HG02885 (cell line): ENCODE measurements around the gene PROM2.

Experiments used
- ATAC-seq: cut with Tn5 transposase; IDR thresholded peaks from one replicate; pipeline ENCODE4 v1.9.1; 2021; ENCODE audit warnings: mild to moderate bottlenecking; ENCODE audit not compliant: unreplicated experiment, poor library complexity

The PROM2 gene

DNA sequence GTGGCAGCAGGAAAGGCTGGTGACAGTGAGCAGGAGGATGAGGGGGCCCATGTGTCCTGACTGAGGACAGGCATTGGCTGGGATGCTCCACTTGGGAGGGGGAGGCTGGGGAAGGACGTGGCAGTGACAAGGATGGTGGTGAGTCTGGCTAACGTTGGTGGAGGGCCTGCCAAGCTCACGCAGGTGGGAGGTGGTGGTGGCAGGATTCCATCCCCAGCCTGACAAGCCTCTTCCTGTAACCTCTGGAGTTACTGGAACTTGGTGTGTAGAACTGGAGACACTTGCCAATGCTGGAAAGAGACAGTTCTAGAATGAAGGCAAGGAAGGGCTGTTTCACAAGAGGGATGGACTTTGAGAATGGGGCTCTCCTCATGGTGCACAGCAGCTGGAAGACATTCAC is 8.2 kb downstream of the PROM2 start:
- ATAC-seq, result no peak

DNA sequence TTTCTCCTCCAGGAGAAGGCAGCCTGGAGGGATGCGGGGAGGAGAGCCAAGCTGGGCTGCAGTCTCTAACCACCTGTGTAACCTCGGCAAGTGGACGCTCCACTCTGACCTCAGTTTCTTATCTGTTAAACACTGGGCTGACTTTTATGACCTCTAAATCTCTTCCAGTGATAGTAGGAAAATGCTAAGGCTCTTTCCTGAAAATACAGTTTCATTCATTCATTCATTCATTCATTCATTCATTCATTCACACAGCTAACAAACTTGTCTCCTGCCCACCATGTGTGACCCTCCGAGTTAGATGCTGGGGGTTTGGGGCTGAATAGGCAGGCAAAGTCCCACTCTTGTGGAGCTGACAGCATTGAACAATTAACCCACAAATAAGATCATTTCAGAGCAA is 9.3 kb downstream of the PROM2 start:
- no peak for ATAC-seq

DNA sequence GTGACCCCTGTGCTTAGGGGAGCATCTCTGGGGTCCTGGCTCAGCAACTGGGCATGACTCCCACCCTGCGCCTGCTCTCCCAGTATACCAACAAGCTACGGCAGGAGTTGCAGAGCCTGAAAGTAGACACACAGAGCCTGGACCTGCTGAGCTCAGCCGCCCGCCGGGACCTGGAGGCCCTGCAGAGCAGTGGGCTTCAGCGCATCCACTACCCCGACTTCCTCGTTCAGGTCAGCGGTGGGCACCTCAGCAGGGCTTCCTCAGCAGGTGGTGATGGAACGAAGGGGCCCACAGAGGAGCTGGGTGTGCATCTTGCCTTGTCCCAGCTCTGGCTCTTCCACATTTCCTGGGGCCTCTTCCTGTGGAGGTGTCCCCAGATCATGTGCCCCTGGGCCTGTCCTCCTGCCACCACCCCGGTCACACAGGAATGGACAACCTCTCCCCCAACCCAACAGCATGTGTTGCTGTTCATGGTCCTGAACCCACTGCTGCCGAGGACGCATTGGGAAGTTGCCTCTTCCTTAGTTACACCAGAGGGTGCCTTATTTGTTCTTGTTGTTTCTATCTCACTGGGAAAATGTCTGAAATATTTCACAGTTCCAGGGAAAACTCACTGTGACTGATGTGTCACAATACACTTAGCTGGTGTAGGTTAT is 10.8 kb downstream of the PROM2 start:
- no peak for ATAC-seq

DNA sequence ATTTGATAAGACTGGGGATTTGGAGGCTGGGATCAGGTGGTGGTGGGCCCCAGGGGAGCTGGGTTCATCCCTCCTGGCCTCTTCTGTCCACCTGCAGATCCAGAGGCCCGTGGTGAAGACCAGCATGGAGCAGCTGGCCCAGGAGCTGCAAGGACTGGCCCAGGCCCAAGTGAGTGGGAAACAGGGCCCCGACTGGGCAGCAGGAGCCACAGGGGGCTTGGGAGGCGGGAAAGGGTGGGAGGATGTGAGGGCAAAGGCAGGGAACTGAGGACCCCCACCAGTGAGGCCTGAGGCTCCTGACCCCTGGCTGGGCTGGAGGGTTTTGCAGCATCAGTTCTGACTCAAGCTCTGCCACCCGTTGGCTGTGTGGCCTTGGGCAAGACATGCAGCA is 11.3 kb downstream of the PROM2 start:
- ATAC-seq, result no peak

DNA sequence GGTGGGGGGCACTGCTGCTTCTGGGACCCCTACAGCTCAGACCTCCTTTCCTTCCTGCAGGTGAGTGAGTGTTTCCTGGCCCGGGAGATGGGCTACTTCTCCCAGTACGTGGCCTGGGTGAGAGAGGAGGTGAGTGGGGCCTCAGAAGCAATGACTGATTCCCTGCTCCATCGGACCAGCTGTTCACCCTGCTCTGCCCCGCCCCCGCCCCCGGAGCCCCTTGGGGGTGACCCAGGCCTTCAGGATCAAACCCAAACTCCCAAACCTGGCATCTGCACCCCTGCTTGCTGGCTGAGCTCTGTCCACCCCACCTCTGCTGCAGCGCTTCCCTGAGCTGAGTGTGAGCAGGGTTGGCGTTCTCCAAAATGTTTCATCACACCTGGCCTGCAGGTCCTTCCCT is 13.1 kb downstream of the PROM2 start:
- ATAC-seq, result no peak

DNA sequence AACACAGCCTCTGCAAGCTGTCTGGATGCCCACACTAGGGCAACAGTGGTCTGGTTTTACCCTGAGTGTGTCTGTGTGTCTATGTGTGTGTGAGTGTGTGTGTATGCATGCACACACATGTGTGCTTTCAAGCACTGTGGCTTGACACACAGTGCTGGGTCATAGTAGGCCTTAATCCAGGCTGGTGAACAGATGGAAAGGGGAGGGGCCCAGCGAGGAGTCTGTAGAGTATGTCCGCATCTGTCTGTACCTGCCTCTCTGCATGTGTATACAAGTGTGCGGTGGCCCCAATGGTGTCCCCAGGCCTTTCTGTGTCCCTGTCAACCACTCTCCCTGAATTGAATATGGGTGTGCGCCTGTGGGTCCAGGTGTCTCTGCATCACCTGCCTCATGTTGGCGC is 13.6 kb downstream of the PROM2 start:
- ATAC-seq, result no peak

DNA sequence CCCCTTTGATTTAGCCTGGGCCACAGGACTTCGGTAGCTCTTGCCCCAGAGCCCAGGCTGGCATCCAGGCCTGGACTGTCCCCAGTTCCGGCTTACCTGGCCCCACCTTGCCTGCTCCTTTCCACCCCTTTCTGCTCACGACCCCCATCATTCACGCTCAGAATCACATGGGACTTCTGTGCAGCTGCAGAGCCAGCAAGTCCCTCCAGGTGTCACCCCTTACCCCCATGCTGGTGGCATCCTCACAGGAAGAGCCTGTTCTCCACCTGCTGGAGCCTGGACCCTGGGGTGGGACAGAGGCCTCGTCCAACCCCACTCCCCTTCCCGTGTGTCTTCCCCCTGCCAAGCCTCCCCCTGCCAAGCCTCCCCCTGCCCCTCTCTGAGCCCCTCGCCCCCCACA is 15.0 kb downstream of the PROM2 start:
- ATAC-seq, result no peak

DNA sequence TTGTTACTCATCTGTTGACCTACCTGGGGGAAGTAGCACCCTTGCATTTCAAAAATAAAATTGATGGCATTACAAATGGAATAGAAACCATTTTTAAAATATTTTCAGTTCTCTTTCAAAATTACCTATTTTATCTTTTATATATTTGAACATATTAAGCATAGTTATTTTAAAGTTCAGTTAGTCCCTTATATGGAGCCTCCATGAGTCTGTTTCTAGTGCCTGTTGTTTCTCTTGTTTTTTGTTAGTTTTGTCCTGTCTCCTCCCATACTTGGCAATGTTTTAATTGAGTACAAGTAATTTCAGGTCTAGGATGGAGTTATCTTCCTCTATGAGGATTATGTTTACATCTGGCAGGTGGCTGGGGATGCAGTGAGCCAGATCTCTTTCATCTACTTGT is 17.0 kb downstream of the PROM2 start:
- no peak for ATAC-seq

DNA sequence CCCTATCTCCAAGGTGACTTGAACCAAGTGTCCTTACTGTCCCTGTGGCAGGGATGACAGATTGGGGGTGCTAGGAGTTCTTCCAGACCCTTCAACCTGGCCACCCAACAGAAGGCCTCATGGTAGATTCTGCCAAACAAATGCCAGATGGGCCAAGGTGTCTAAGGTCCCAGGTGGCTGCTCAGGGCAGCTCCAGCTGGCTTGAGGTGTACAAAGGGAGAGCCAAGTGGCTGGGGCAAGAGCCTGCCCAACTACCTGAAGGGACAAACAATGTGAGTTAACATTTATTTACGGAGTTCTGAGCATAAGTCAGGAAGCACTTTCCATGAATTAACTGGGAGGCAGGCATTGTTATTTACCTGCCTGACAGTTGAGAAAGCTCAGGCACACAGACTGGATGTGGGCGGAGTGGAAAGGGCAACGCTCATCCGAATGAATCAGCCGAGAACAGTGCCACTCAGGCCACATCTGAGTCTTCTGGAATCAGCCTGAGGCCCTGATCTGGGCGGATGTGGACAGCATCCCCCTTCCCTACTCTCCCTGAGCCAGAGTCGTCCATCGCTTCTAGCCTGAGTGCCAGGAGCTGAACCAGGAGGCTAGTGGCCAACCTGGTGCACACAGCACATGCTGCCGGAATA is 18.5 kb downstream of the PROM2 start:
- ATAC-seq, result no peak

DNA sequence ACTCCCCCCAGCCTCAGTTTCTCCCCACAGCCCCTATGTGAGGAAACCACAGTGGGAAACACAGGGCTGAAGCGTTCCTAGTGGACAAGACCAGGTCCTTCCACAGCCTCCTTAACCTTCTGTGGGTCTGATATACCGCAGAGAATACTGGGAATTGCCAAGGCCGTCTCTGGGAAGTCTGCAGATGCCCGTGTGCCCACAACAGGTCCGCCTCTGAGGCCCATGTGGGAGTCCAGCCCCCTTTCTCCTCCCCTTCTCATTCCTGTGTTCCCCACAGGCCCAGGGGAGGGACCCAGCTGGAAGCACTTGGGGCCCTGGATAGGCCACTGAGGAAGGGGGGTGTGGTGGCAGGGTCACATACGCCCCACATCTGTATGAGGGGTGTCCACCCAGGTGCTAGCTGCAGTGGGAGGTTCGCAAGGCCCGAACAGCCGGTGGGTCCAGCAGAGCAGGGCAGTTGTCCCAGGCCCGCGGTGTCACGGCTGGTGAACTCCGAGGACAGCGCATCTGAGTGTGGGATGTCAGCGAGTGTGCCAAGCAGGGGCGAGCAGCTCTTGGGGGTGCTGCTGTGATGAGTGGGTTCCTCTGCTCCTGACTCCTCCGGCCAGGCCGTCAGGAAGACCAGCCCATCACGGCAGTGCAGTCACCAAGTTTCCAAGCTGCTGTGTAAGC is 20.5 kb downstream of the PROM2 start:
- ATAC-seq, result no peak

DNA sequence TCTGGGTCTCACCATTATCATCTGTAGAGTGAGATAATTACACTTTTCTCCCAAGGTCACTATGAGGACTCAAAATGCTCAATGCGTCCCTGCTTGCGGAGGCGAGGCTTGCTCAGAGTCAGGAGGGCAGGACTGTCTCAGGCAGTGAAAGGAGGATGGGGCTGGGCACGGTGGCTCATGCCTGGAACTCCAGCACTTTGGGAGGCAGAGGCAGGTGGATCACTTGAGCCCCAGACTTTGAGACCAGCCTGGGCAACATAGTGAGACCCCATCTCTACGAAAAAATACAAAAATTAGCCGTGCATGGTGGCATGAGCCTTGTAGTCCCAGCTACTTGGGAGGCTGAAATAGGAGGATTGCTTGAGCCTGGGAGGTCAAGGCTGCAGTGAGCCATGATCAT is 21.1 kb downstream of the PROM2 start:
- no peak for ATAC-seq

DNA sequence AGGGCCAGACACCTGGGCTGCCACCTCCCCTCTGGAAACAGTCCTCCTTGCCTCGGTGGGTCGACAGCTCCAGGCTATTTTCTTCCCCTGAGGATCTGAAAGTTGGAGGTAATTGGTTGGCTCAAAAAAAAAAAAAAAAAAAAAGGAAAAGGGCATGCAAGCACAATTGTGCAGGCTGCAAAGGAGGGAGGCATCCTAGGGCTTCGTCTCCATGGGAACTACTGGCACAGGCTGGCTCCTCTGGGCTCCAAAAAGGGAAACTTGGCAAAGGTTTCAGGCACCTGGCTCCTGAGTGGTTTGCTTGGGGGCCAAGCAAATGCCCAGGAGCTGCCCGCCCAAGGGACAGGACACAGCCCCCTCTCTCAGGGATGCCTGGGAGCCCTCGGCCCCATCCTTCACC is 21.8 kb downstream of the PROM2 start:
- ATAC-seq, result no peak

DNA sequence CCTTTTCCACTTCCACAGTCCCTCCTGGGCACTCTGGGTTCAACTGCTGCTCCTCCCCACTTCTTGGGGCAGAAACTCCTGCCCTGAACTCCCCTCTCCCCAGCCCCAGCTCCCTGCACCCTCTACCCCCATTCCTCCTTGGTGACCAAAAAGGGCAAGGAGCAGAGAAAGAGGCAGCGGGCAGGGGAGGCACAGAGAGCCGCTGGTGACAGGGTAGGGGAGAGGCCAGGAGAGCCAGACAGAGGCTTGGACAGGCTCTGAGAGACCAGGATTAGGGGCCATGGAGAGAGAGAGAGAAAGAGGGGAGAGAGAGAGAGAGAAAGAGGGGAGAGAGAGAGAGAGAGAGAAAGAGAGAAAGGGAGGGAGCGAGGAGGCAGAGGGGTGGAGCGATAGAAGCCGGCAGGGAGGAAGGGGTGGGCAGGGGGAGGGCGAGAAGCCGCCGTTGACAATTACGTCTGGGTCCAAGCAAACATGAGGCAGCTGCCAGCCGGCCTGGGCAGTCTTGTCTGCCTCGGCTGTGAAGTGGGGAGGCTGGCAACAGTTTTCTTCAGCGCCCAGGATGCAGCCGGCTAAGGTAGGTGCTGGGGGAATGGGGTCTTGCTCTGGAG is 22.7 kb downstream of the PROM2 start, which contains the start of gene KCNIP3:
Gene KCNIP3 (plus strand): TSS at position 468 of the 608 bp plus-strand sequence. CDS start 92 bp downstream, at position 560.
- ATAC-seq, result no peak

DNA sequence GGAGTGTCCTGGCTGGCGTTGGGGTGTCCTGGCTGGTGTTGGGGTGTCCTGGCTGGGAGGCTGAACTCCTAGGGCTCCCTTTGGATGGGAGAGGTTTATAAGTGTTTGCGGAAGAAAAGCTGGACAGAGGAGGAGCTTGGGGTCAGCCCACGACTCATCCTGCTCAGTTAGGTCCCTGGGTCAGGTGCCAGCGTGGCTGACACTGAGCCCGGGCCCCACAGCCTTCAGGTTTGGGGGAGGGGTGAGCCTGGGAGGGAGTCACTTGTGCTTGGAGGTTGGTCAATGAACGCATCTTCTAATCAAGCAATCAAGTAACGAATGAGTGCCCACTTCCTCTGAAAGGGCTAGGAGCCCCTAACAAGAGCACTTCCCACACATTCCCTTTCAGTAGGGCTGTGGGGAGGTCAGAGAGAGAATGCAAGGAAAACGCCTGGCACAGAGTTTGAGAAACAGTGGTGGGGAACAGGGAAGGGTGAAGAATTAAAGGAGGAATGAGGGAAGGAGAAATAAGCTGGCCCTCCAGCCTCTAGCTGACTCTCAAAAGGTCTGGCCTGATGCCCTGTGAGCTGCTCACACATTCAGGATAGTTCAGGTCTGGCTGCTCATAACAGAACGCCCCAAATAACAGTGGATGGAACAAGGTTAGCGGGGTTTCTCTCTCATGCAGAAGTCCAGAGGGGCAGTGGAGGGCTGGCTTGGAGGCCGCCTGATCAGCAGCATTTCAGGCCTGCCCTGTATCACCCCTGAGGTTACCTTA is 23.6 kb downstream of the PROM2 start:
- no peak for ATAC-seq

DNA sequence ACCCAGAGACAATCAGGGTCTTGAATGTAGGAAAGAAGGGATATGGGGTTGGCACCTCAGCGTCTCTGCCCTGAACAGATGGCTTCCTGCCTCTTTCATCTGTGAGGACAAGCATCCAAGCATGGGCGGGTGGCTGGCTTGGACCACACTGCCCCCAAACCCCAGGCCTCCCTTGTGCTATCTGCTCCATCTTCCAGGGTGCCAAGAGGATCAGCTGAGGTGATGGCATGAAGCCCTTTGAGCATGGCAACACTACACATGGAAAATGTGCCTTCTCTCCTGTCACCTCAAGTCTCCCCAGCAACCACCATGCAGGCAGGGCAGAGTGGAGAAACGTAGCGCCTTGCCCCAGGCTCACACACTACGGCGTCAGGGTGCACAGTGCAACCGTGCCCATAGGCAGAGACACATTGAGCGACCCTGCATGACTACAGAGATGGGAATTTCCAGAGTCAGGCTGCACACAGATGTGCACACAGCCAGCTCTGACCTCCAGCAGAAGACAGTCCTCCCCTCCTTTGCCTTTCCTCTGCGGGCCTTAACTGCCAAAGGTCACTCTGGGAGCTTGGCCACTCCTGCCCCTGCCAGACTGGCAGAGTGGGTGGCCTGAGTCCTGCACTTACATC is 24.4 kb downstream of the PROM2 start:
- ATAC-seq, result no peak

DNA sequence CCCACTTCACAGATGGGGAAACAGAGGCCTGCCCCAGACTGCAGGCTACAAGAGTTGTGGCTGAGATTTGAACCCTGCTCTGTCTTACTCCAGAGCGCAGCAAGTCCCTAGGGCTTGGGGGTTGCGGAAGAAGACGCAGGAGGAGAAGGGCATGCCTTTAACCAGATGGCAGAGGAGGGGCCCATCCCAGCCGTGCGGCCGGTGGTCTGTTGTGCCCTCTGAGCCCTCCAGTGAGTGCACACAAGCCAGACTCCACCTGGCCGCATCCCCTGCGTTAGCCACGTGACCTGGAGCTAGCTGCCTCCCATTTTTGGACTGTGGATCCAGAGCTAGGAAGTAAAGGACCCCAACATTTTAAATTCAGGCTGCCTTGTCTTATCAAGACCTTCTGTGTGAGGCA is 25.7 kb downstream of the PROM2 start:
- no peak for ATAC-seq

DNA sequence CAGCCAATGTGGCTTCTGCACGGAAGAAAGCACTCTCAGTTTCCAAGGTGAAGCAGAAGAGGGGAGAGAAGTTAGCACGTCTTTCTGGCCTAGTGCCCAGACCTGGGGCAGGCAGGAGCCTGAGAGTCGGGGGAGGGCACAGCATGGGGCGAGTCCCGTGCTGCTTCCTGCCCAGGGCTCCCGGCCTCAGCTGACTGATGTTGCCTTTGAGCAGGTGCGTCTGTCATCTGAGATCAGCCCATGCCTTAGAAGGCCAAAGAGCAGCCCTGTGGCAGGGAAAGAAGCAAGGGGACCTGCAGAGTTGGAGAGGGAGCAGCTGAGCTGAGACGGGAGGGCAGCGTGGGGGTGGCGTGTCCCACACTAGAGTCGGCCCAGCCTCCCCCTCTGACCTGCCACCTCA is 26.2 kb downstream of the PROM2 start:
- ATAC-seq, result no peak

DNA sequence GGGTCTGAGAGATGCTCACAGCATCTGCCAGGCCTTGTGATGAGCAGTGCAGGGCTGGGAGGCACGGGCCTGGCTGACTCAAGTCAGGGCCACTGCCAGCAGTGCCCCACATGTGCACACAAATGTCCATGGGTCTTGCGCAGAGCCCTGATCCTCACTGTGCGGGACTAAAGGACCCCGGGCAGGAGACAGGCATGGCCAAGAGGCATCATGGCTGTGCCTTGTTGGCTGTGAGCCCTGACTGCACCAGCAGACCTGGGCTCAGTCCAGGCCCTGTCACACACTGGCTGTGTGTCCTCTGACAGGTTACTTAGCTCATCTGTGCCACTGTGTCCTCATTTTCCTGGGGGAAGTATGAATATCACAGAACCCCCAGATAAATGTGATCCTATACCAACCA is 26.9 kb downstream of the PROM2 start:
- ATAC-seq, result no peak

DNA sequence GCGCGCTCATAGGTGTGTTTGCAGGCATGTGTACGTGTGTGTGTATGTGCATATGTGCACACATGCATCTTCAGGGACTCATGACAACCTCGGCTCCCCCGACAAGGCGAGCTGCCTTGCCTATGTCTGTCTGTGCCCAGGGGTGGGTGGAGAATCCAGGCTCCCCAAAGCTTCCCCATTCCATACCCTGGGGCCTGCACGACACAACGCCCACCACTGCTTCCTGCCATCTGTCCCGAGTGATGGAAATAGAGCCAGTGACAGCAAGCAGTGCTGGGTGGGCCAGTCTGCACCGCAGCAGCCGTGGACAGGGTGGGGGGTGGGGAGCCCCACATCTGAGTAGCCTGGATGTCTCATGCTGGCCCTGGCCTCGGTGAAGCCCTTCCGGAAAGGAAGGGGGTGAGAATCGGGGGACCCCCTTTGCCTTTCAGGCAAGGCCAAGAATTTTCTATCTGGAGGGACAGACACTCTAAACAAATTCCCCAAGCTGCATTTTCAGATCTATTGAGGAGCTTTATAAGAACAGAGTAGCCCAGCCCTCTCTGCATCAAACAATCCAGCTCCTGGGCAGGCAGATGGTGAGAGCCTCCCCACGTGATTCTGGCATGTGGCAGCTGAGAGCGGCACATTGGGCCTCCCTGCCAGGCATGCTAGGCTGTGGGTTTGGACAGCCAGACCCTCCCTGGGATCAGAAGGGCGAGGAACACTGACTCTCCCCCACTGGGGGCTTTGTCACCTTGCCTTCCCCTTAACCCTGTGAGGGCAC is 27.8 kb downstream of the PROM2 start:
- ATAC-seq, result no peak
